ENCODE data around the gene PPP2R2C.

DNA sequence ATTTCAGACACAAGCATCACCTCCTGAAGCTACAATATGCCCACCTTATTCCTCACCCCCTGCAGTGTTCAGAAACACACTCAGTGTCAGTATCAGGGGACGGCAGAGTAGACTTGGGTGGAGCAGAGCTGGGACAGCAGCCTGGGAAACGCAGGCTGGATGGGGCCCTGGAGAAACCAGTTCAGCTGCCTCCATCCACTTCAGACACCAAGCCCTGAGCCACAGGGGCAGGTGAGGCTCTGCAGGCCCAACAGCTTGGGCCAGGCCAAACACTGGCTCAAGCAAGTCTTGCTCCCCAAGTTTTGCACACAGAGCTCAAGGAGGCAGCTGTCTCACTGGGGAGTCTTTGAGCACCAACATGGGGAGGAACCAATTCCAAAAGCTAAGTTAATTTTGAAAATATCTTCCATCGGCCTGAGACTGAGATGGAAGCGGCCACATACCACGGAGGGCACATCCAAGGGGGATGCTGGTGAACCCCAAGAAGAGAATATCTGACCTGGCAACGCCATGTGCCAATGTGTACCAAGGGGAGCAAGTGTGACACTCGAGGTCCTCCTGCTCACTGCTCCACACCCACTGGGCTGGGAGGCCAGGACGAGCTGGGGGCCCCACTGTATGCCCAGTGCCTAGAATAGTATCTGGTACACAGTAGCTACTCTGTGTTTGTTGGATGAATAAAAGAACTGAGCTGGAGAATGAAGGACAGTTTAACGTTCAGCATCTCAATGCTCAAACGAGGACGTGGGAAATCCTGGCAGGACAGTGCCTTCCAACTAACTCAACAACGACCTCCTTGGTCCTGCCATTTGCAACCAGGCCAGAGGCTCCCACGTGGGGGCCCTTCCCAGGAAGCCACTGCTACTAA is 45.6 kb downstream of the PPP2R2C start:
- TF ChIP-seq, protein P1, sequence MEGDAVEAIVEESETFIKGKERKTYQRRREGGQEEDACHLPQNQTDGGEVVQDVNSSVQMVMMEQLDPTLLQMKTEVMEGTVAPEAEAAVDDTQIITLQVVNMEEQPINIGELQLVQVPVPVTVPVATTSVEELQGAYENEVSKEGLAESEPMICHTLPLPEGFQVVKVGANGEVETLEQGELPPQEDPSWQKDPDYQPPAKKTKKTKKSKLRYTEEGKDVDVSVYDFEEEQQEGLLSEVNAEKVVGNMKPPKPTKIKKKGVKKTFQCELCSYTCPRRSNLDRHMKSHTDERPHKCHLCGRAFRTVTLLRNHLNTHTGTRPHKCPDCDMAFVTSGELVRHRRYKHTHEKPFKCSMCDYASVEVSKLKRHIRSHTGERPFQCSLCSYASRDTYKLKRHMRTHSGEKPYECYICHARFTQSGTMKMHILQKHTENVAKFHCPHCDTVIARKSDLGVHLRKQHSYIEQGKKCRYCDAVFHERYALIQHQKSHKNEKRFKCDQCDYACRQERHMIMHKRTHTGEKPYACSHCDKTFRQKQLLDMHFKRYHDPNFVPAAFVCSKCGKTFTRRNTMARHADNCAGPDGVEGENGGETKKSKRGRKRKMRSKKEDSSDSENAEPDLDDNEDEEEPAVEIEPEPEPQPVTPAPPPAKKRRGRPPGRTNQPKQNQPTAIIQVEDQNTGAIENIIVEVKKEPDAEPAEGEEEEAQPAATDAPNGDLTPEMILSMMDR (IDR thresholded peaks at IDR 0.05), result no peak
- TF ChIP-seq POLR2A (IDR thresholded peaks at IDR 0.05), result no peak

Data from right lobe of liver (tissue), 4 donors.